K562 (cell line): ENCODE data around the gene PI4KA. TPM values are rescaled to one million over a fixed set of nuclear protein-coding genes. Genes with fewer than 3 reads are reported as not detected.

Experiments used
- DNMT1 ChIP-seq: fragments of 450-650 bp; IDR thresholded peaks from 2 replicates; pipeline ENCODE4 v1.6.1; 2016; ENCODE audit warnings: antibody characterized with exemption, mild to moderate bottlenecking
- DPF2 ChIP-seq: fragments of 450-650 bp; IDR thresholded peaks from 2 replicates; pipeline ENCODE4 v1.6.1; 2016
- EP300 ChIP-seq: IDR thresholded peaks from 2 replicates; pipeline ENCODE4 v1.6.1; 2012; ENCODE audit warnings: low read length, improper control_type of control experiment
- FIP1L1 ChIP-seq: fragments of 200-400 bp; formaldehyde crosslinking; IDR thresholded peaks from 2 replicates; pipeline ENCODE4 v1.6.1; 2018; ENCODE audit warnings: mild to moderate bottlenecking, low read depth, low read length; ENCODE audit not compliant: poor library complexity, severe bottlenecking
- GABPB2 ChIP-seq: fragments of 250-450 bp; sonication (Bioruptor Pico); conservative IDR thresholded peaks from 2 replicates; pipeline ENCODE4 v1.5.1; 2021; ENCODE audit warnings: mild to moderate bottlenecking
- KAT8 ChIP-seq: fragments of 450-650 bp; IDR thresholded peaks from 2 replicates; pipeline ENCODE4 v1.6.1; 2016; ENCODE audit warnings: low read depth, mild to moderate bottlenecking
- KDM4B ChIP-seq, 2 experiments: fragments of 450-650 bp in 1 of 2; sonication (generic) in 1 of 2; IDR thresholded peaks; 2 replicates each; pipeline ENCODE4 v1.6.1; 2016 to 2017; ENCODE audit warnings: borderline replicate concordance in 2 of 2, antibody characterized with exemption in 1 of 2, low read depth in 1 of 2, mild to moderate bottlenecking in 1 of 2
- KLF1 ChIP-seq: fragments of 450-650 bp; IDR thresholded peaks from 2 replicates; pipeline ENCODE4 v1.6.1; 2016; ENCODE audit warnings: missing genetic modification characterization, missing compliant biosample characterization
- RBM39 ChIP-seq: fragments of 200-400 bp; formaldehyde crosslinking; optimal IDR thresholded peaks from 2 replicates; pipeline ENCODE3; 2018; ENCODE audit warnings: low read depth, low read length
- SRF ChIP-seq, 2 experiments: fragments of 250-450, 450-650 bp in 1 of 2; sonication (Bioruptor Pico) in 1 of 2; sonication (generic) in 1 of 2; formaldehyde crosslinking; IDR thresholded peaks; 2 replicates each; pipeline versions ENCODE4 v1.5.0 to v1.5.1; 2020 to 2022; ENCODE audit warnings: mild to moderate bottlenecking in 1 of 2, missing genetic modification reagents in 1 of 2
- TAF7 ChIP-seq: fragments of 450-650 bp; IDR thresholded peaks from 2 replicates; pipeline ENCODE4 v1.6.1; 2016; ENCODE audit warnings: missing genetic modification characterization, missing compliant biosample characterization
- ZC3H4 ChIP-seq: sonication (generic); formaldehyde crosslinking; IDR thresholded peaks from 2 replicates; pipeline ENCODE4 v1.9.0; 2021; ENCODE audit warnings: missing genetic modification reagents, borderline replicate concordance
- ZFPM2 ChIP-seq: fragments of 250-450 bp; sonication (Bioruptor Pico); IDR thresholded peaks from 2 replicates; pipeline ENCODE4 v1.5.1; 2022; ENCODE audit warnings: mild to moderate bottlenecking
- ZNF12 ChIP-seq: sonication (generic); formaldehyde crosslinking; IDR thresholded peaks from 2 replicates; pipeline ENCODE4 v1.4.0; 2020; ENCODE audit warnings: mild to moderate bottlenecking, missing genetic modification reagents
- ZNF354B ChIP-seq: fragments of 250-450 bp; sonication (Bioruptor Pico); IDR thresholded peaks from 2 replicates; pipeline ENCODE4 v1.4.0; 2020
- ZNF75A ChIP-seq: fragments of 450-650 bp; formaldehyde crosslinking; IDR thresholded peaks from 2 replicates; pipeline ENCODE4 v1.4.0; 2020; ENCODE audit warnings: mild to moderate bottlenecking
- polyA plus RNA-seq, 8 experiments: library from polyadenylated mRNA; depleted of rRNA in 4 of 8; stranded (reverse) in 5 of 8; unstranded in 3 of 8; fragments of >200 nt; fragmentation: Nextera tagmentation in 2 of 8; fragmentation: Illumina TruSeq in 1 of 8; extraction: Ambion mirVana in 2 of 8; extraction: Trizol in 1 of 8; gene quantifications; 2 replicates each; pipeline versions ENCODE4 v1.2.1 to v1.2.3, GENCODE V29; 2011 to 2014; ENCODE audit warnings: inconsistent platforms in 1 of 8, missing spikeins in 1 of 8
- total RNA-seq, 7 experiments: library from RNA; depleted of rRNA in 6 of 7; stranded (reverse); fragments of >200 nt in 6 of 7; fragmentation: Illumina TruSeq in 2 of 7; extraction: Trizol in 2 of 7; gene quantifications; 2 replicates each; pipeline versions ENCODE4 v1.2.1 to v1.2.3, GENCODE V29; 2011 to 2021; ENCODE audit warnings: low replicate concordance in 1 of 7
- TF ChIP-seq, protein P1 (sequence below), 2 experiments: fragments of 450-650 bp; IDR thresholded peaks; 2 replicates each; pipeline ENCODE4 v1.6.1; 2016
- TF ChIP-seq, protein P2 (sequence below): fragments of 250-450 bp; sonication (Bioruptor Pico); IDR thresholded peaks from 2 replicates; pipeline ENCODE4 v1.5.0; 2021; ENCODE audit warnings: mild to moderate bottlenecking, borderline replicate concordance
- TF ChIP-seq, protein P3 (sequence below): fragments of 450-650 bp; formaldehyde crosslinking; IDR thresholded peaks from 2 replicates; pipeline ENCODE4 v1.4.0; 2020; ENCODE audit warnings: mild to moderate bottlenecking, moderate library complexity

PI4KA gene
- total and polyA plus RNA-seq, 9 of the 15 experiments (the other 6 are each of a cell fraction or from before 2014, with no cell fraction given): 7.3 to 187 (median 84.7) TPM

DNA sequence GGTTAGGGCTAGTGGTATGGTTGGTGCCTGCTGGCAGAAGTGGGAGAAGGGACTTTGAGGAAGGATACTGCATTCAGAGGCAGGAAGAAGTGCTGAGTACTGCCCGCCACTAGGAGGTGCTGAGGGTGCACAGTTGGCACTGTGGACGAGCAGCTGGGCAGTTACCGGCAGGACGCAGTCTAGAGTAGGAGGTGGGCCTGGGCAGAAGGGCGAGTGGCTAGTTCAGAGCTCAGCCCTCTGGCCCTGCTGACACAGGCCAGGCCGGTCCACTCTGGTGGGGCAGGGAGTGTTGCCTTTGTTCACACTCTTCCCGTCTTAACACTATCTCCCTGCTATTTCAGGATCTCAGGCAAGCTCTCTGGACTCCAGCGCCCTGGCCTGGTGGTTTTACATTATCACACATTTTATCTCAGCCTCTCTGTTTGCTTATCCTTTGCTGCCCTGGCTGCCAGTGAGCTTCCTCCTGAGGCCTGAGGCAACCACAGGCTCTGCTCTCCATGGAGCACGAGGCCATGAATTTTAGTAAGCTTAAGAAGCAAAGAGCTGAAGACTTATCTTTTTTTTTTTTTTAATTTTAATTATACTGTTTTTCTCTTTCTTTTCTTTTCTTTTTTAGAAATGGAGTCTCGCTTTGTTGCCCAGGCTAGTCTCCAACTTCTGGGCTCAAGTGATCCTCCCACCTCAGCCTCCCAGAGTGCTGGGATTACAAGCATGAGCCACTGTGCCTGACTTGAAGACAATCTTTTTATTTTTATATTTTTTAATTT lies 27.1 kb upstream of the PI4KA start (continued):
- no peak; the same call in 1 of the 2 replicates for TF ChIP-seq KAT8
- TF ChIP-seq SRF (CRISPR knock-in tag; IDR thresholded peaks at IDR 0.05): peak in 1 of 2 experiments; percentile 67; a peak in 1 of 4 replicates
- peak; percentile 74 for TF ChIP-seq ZNF75A
- TF ChIP-seq FIP1L1: no peak
- no peak for TF ChIP-seq ZC3H4 (CRISPR knock-in tag)
- TF ChIP-seq KDM4B (IDR thresholded peaks at IDR 0.05; ENCODE audit: borderline replicate concordance in 2 of 2, low read depth in 1 of 2): peak in 1 of 2 experiments; percentile 98; a peak in 1 of 4 replicates
- peak; percentile 89; the same call in 1 of the 2 replicates for TF ChIP-seq GABPB2 (CRISPR knock-in tag)
- TF ChIP-seq, protein P1, sequence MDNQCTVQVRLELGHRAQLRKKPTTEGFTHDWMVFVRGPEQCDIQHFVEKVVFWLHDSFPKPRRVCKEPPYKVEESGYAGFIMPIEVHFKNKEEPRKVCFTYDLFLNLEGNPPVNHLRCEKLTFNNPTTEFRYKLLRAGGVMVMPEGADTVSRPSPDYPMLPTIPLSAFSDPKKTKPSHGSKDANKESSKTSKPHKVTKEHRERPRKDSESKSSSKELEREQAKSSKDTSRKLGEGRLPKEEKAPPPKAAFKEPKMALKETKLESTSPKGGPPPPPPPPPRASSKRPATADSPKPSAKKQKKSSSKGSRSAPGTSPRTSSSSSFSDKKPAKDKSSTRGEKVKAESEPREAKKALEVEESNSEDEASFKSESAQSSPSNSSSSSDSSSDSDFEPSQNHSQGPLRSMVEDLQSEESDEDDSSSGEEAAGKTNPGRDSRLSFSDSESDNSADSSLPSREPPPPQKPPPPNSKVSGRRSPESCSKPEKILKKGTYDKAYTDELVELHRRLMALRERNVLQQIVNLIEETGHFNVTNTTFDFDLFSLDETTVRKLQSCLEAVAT (IDR thresholded peaks at IDR 0.05): peak; percentile 82 to 95
- TF ChIP-seq KLF1 (tag): 0 out of 2 replicates have a peak, but pooled peaks have one; percentile 11
- TF ChIP-seq RBM39: peak; percentile 93
- TF ChIP-seq, protein P2, sequence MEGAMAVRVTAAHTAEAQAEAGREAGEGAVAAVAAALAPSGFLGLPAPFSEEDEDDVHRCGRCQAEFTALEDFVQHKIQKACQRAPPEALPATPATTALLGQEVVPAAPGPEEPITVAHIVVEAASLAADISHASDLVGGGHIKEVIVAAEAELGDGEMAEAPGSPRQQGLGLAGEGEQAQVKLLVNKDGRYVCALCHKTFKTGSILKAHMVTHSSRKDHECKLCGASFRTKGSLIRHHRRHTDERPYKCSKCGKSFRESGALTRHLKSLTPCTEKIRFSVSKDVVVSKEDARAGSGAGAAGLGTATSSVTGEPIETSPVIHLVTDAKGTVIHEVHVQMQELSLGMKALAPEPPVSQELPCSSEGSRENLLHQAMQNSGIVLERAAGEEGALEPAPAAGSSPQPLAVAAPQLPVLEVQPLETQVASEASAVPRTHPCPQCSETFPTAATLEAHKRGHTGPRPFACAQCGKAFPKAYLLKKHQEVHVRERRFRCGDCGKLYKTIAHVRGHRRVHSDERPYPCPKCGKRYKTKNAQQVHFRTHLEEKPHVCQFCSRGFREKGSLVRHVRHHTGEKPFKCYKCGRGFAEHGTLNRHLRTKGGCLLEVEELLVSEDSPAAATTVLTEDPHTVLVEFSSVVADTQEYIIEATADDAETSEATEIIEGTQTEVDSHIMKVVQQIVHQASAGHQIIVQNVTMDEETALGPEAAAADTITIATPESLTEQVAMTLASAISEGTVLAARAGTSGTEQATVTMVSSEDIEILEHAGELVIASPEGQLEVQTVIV (CRISPR knock-in tag): peak; percentile 15; the same call in 1 of the 2 replicates
- no peak; the same call in 1 of the 2 replicates for TF ChIP-seq TAF7
- no peak for TF ChIP-seq ZNF354B (CRISPR knock-in tag)
- TF ChIP-seq, protein P3, sequence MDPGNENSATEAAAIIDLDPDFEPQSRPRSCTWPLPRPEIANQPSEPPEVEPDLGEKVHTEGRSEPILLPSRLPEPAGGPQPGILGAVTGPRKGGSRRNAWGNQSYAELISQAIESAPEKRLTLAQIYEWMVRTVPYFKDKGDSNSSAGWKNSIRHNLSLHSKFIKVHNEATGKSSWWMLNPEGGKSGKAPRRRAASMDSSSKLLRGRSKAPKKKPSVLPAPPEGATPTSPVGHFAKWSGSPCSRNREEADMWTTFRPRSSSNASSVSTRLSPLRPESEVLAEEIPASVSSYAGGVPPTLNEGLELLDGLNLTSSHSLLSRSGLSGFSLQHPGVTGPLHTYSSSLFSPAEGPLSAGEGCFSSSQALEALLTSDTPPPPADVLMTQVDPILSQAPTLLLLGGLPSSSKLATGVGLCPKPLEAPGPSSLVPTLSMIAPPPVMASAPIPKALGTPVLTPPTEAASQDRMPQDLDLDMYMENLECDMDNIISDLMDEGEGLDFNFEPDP: peak; percentile 82; the same call in 1 of the 2 replicates
- TF ChIP-seq EP300: peak; percentile 10; the same call in 1 of the 2 replicates
- TF ChIP-seq DNMT1: peak; percentile 100
- peak; percentile 91 for TF ChIP-seq ZNF12
- peak; percentile 98 for TF ChIP-seq ZFPM2 (CRISPR knock-in tag)
- peak; percentile 96 for TF ChIP-seq DPF2
